NCI-H2196 (cell line): ENCODE measurements around the gene PSTPIP2.
"Not testable (repeated sequence)": the region's sequence is repeated elsewhere in the genome, so short reads cannot be mapped to it uniquely, and the experiment has no call there.

Experiments
- DNase-seq: peaks from one replicate; lab custom pipeline; 2025; ENCODE audit not compliant: unreplicated experiment; lab: John Stamatoyannopoulos, UW

The PSTPIP2 gene

GRCh38 chr18:45991788-45992187 lies 80.3 kb downstream of the PSTPIP2 start:
- DNase-seq, result no peak

DNA sequence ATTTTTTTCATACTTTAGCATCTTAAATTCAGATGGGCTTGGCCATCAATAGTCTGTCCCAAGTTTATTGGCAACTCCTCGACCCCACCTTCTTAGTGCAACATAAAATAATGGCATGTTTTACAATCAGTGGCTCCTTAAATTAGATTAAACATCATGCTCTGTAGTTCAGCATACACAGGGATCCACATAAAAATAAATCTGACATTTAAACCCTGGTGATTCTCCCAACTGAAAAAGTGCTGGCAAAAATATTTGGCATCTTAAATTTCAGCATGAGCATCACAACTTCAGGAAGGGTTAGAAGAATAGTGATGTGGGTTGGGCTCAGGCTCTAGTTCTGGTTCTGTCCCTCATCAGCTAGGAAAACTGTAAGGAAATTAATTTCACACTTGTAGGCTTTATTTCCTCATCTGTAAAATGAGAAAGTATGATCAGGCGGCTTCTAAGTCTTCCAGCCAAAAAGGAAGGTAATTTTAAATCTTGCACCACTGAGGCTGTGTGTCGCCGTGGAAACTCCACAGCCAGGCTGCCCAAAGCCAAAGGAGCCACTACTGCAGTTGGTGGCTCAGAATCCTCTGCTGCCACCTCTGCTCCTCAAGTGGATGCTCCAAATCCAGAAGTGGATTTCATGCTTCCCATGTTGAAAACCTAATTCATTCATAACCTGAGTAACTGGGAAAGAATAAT lies 87.4 kb downstream of the PSTPIP2 start:
- no peak for DNase-seq

GRCh38 chr18:45981821-45982220 lies 90.2 kb downstream of the PSTPIP2 start:
- no peak for DNase-seq

DNA sequence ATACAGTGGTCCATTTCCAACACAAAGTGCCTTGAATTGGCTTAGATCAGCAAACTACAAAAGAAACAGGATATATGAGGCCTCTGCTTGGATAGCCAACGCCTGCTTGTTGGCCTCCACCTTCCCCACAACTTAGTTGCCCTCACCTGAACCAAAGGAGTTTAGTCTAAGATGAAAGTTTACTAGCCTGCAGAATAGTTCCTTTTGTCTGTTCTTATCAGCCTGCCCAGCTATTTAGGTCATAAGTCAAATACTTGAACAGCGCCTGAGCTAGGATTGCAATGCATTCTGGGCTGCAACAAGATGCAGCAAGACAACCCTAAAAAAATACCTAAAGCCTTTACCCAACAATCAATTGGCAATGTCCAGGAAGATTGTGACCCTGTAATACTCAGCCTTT lies 91.8 kb downstream of the PSTPIP2 start:
- DNase-seq, result no peak

DNA sequence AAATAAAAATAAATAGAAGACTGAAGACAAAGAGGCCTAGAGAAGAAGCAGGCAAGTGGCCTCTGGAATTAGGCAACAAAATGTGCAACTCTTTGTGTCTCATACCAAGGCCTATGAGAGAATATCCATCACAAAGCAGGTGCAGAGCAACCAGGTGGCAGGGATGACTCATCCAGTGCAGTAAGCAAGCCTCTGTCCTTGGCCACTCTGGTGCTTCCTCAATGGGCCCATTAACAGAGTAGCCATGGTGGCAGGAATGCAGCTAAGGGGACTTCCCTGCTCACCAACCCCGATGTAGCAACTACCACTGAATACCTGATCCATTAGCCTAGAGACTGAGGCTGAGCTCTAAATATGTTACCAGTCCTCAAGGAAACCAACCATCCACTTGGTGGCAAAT lies 94.0 kb downstream of the PSTPIP2 start:
- DNase-seq, result peak; percentile 59

GRCh38 chr18:45976974-45977373 lies 95.1 kb downstream of the PSTPIP2 start:
- no peak for DNase-seq

DNA sequence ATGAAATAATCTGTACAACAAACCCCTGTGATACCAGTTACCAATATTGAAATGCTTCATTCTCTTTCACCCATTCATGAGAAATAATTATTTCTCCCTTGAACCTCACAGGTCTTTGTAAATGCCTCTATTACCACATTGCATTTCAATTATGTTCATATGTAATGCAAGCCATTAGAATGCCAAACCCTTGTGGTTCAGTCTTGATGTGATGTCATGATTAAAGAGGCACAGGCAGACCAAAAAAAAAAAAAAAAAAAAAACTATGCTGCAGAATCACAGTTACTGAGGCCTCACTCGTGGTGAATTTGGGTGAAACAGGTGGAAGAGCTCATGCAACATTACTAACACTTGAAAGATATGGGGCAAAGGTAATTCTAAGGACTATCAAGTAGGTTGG lies 95.5 kb downstream of the PSTPIP2 start:
- no peak for DNase-seq

- DNase-seq, result peak; percentile 78
Observed at GRCh38 chr18:45974088-45974536, 97.9 kb downstream of the PSTPIP2 start.

GRCh38 chr18:45967007-45967706 lies 104.9 kb downstream of the PSTPIP2 start, which contains the start of gene EPG5:
Gene EPG5 (minus strand): TSS chr18:45967329. CDS start chr18:45967239, 90 bp downstream.
- peak; percentile 95 for DNase-seq

- not testable (repeated sequence) for DNase-seq
Observed at GRCh38 chr18:45964913-45965312, 107.1 kb downstream of the PSTPIP2 start.

DNA sequence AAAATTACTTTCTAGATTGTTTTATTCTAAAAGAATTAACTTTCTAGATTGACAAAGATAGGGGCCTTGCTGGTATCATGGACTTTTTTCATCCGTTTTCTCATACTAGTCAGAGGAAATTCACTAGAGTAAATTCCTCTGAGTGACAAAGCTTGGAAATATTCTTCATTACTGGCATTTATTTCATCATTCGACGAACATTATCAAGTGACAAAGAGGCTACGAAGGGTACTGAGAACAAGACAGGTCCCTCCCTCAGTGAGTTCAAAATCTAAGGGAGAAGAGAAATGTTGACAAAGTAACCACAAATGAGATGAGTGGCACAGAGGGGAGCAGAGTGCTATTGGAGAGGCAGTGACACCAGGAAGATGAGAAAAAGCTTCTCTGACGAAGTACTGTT lies 109.2 kb downstream of the PSTPIP2 start:
- no peak for DNase-seq

- DNase-seq, result peak; percentile 44
Observed at GRCh38 chr18:45962461-45962860, 109.6 kb downstream of the PSTPIP2 start.

GRCh38 chr18:45959484-45959883 lies 112.6 kb downstream of the PSTPIP2 start:
- not testable (repeated sequence) for DNase-seq

DNA sequence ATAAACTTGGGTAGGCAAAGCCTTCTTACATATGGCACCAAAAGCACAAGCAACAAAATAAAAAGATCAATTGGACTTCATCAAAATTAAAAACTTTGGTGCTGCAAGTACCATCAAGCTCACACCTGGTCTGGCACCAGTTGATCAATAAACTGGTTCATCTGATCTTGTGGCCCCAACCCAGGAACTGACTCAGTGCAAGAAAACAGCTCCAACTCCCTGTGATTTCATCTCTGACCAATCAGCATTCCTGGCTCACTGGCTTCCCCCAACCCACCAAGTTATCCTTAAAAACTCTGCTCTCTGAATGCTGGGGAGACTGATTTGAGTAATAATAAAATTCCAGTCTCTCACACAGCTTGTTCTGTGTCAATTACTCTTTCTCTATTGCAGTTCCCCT lies 113.3 kb downstream of the PSTPIP2 start:
- no peak for DNase-seq

GRCh38 chr18:45958027-45958426 lies 114.0 kb downstream of the PSTPIP2 start:
- no peak for DNase-seq

DNA sequence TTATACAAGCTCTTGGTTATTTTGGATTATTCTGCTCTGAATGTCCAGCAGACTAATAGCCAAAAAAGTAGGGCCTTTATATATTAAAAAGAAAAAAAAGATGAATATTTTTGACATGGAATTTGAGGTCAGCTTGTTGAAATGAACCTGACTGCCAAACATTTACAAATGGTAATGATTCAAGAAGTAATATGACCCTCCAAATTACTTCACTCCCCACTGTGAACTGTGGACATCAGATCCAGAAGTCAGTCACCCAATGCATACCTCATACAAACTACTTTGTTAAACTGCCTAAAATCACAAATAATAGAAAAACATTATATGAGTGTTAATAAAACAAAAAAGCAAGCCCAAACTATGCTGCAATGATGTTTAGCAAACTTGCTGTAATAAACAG lies 115.0 kb downstream of the PSTPIP2 start:
- no peak for DNase-seq

DNA sequence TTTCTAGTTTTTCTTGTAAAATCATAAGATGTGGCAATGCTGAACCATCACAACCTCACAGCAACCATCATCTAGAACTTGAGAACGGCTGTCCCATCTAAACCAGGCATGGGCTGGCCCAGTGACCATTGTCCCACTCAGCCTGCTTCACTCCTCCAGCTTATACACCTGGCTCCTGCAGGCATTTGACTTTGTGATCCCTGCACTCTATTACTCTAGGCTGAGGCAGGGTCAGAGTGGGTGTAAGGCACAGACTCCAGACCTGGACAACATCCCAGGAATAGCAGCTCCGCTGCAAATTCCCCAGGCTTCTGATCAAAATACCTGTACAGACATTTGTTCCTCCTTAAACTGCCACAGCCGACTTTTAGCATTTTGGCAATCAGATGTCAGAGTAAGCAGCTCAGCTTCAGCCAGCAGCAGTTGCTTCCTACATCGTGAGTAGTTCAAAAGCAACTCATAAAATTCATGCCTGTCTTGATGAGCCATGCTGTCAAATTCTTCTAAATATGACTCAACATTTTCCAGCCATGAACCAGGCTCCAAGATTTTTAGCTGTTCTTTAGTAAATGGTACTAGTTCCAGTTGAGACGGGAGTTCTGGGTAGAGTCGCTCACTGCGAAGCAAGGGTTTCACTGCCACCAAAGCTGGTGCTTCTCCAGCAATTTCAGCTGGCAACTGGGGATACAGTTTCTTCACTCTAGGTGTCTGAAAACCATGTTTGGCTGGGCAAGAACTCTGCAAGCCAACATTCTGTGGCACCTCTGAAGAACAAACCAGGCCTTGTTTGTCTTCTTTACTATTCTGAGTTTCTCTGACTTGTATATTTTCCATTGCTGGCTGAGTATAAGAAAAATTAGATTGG lies 117.8 kb downstream of the PSTPIP2 start:
- DNase-seq, result no peak

- DNase-seq, result no peak
Observed at GRCh38 chr18:45951016-45951714, 120.9 kb downstream of the PSTPIP2 start.

DNA sequence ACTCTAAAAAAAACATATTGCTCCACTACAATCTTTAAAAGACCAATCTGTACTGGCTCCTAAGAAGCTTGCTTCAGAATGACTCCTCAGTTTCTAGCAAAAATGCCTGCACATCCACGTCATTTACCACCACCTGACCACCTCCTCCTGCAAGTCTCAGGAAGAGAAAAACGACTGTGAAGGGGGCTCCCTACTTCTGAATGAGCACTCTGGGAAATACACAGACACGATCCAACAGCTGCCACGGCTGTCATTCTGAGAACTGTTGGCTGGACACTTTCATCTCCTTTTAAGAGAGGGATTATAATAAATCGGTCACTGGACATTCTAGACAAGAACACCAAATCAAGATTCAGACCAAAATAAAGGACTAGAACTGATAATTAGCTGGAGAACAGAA lies 126.4 kb downstream of the PSTPIP2 start:
- no peak for DNase-seq

DNA sequence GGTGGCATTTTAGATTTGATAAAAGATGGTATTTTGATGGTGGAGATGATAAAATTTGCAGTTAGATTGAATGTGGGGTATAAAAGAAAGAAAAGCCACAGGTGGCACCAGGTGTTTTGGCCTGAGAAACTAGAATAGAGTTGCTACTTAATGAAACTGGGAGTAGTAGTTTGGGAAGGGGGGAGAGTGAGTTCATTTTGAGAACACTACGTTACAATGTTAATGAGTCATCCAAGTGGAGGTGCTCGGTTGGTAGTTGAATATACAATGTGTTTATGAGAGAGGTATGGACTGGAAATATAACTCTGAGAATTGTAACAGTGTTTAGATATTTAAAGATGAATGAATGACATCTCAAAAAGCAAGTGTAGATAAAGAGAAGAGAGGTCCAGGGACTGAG lies 131.3 kb downstream of the PSTPIP2 start:
- no peak for DNase-seq

DNA sequence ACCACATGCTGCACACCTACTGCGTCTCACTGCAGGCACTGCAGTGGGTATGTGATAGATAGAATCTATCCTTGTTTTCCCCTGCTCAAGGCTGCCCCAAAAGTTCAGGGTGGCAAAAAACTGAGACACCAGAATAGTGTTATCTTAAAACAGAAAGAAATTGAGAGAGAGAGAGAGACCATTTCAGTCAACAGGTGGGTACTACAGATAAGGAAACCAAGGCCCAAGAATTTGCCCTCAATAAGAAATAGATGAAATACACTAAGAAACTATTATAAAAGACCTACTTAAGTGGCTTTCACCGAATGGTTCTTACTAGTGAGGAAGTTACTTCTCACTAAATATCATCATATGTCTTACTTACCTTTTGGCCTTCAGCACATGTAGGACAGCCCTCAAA lies 132.8 kb downstream of the PSTPIP2 start:
- DNase-seq, result no peak
